Chondrocyte (in vitro differentiated cells): ENCODE measurements around the gene SPTB. TPM values are rescaled to one million over a fixed set of nuclear protein-coding genes. Genes with fewer than 3 reads are reported as not detected.
A peak's percentile ranks its signal among the peaks of the same experiment; 100 is the strongest.

Source experiments
- DNase-seq: peaks from one replicate; pipeline ENCODE4 v3.0.0; 2021; ENCODE audit warnings: mixed read lengths, low spot score
- H3K27ac Mint-ChIP-seq: one replicate; pipeline ENCODE4 v1.8.0; 2021; ENCODE audit warnings: mild to moderate bottlenecking, moderate library complexity, mixed read lengths; ENCODE audit not compliant: unreplicated experiment
- H3K27me3 Mint-ChIP-seq: 2 replicates; pipeline ENCODE4 v1.8.0; 2021; ENCODE audit warnings: low read depth, mixed read lengths
- H3K36me3 Mint-ChIP-seq: 2 replicates; pipeline ENCODE4 v1.8.0; 2021; ENCODE audit warnings: low read depth, mixed read lengths
- H3K4me1 Mint-ChIP-seq: 2 replicates; pipeline ENCODE4 v1.8.0; 2021; ENCODE audit warnings: low read depth, mild to moderate bottlenecking, mixed read lengths
- H3K4me3 Mint-ChIP-seq: one replicate; pipeline ENCODE4 v1.8.0; 2021; ENCODE audit warnings: mild to moderate bottlenecking, moderate library complexity, mixed read lengths; ENCODE audit not compliant: unreplicated experiment
- H3K9me3 Mint-ChIP-seq: 2 replicates; pipeline ENCODE4 v1.8.0; 2021; ENCODE audit warnings: low read depth, mixed read lengths
- CTCF ChIP-seq: fragments of 200-600 bp; sonication (generic); IDR thresholded peaks from 2 replicates; pipeline ENCODE4 v1.5.0; 2021; ENCODE audit warnings: antibody characterized with exemption, mild to moderate bottlenecking, moderate library complexity
- total RNA-seq: library from RNA; stranded (reverse); gene quantifications from 3 replicates; pipeline ENCODE4 v1.2.1, GENCODE V29; 2021

Gene SPTB
- total RNA-seq, 1 donor from 2014 or later: 7.2 TPM

GRCh38 chr14:64910847-64911495, 31.3 kb upstream of the SPTB start:
- DNase-seq: no peak
- TF ChIP-seq CTCF: peak; percentile 83
- Mint-ChIP-seq H3K4me3 (no peak overlapping the region), H3K27ac (no peak overlapping the region), H3K27me3 (peaks cover 2% of the 10 kb centered on the region), H3K4me1 (peaks cover 28% of the 10 kb centered on the region), H3K36me3 (peaks cover 2% of the 10 kb centered on the region), H3K9me3 (no peaks in the 10 kb centered on the region)

GRCh38 chr14:64906022-64906421, 26.3 kb upstream of the SPTB start:
- DNase-seq: no peak
- Mint-ChIP-seq H3K27ac (no peak overlapping the region), H3K4me3 (no peak overlapping the region), H3K9me3 (no peaks in the 10 kb centered on the region), H3K4me1 (peaks cover 4% of the 10 kb centered on the region), H3K27me3 (peaks cover 2% of the 10 kb centered on the region), H3K36me3 (peaks cover 3% of the 10 kb centered on the region)
- TF ChIP-seq CTCF: no peak

- H3K27ac Mint-ChIP-seq: no peak overlapping the region
- DNase-seq: no peak
- TF ChIP-seq CTCF: no peak
- H3K27me3 Mint-ChIP-seq: peaks cover 11% of the 10 kb centered on the region
- peaks cover 2% of the 10 kb centered on the region for H3K4me1 Mint-ChIP-seq
- no peaks in the 10 kb centered on the region for H3K9me3 Mint-ChIP-seq
- no peak overlapping the region for H3K4me3 Mint-ChIP-seq
- peaks cover 3% of the 10 kb centered on the region for H3K36me3 Mint-ChIP-seq
Observed at GRCh38 chr14:64899958-64900357, 20.3 kb upstream of the SPTB start.

- no peak overlapping the region for H3K27ac Mint-ChIP-seq
- H3K36me3 Mint-ChIP-seq: peaks cover 3% of the 10 kb centered on the region
- no peak overlapping the region for H3K4me3 Mint-ChIP-seq
- no peaks in the 10 kb centered on the region for H3K9me3 Mint-ChIP-seq
- DNase-seq: no peak
- peak; percentile 92 for TF ChIP-seq CTCF
- H3K27me3 Mint-ChIP-seq: peaks cover 9% of the 10 kb centered on the region
- H3K4me1 Mint-ChIP-seq: peaks cover 5% of the 10 kb centered on the region
Observed at GRCh38 chr14:64891839-64892375, 12.2 kb upstream of the SPTB start.

- Mint-ChIP-seq H3K4me3 (no peak overlapping the region), H3K9me3 (no peaks in the 10 kb centered on the region), H3K4me1 (peaks cover 3% of the 10 kb centered on the region), H3K27me3 (peaks cover 10% of the 10 kb centered on the region), H3K36me3 (peaks cover 3% of the 10 kb centered on the region), H3K27ac (no peak overlapping the region)
- no peak for TF ChIP-seq CTCF
- no peak for DNase-seq
Observed at GRCh38 chr14:64891173-64891838, 11.6 kb upstream of the SPTB start.
